HG02623 (cell line): Measurements from ENCODE around the gene CAMK2G.

ENCODE experiments used
- ATAC-seq: cut with Tn5 transposase; IDR thresholded peaks from one replicate; pipeline ENCODE4 v1.9.1; 2021; ENCODE audit warnings: moderate library complexity; ENCODE audit not compliant: unreplicated experiment

CAMK2G gene

GRCh38 chr10:73884017-73884416 lies 9.7 kb upstream of the CAMK2G start:
- ATAC-seq, result no peak

- ATAC-seq, result no peak
These were observed 7.0 kb upstream of the CAMK2G start for GRCh38 chr10:73881221-73881919.

- peak; percentile 71 for ATAC-seq
These were observed 5.2 kb upstream of the CAMK2G start for GRCh38 chr10:73879296-73880173.

- no peak for ATAC-seq
These were observed 4.0 kb upstream of the CAMK2G start for GRCh38 chr10:73878365-73878764.

GRCh38 chr10:73877533-73878160 lies 3.3 kb upstream of the CAMK2G start:
- no peak for ATAC-seq

GRCh38 chr10:73876971-73877370 lies 2.6 kb upstream of the CAMK2G start:
- ATAC-seq, result no peak

- no peak for ATAC-seq
These were observed 2.2 kb upstream of the CAMK2G start for GRCh38 chr10:73876566-73876965.

GRCh38 chr10:73876157-73876556 lies 1.8 kb upstream of the CAMK2G start:
- ATAC-seq, result no peak

- ATAC-seq, result no peak
These were observed 752 bp upstream of the CAMK2G start for GRCh38 chr10:73875139-73875475.

GRCh38 chr10:73873838-73874215 lies 528 bp downstream of the CAMK2G start:
- no peak for ATAC-seq

- no peak for ATAC-seq
These were observed 1.1 kb downstream of the CAMK2G start for GRCh38 chr10:73873142-73873837.

GRCh38 chr10:73872190-73872710 lies 2.1 kb downstream of the CAMK2G start:
- ATAC-seq, result no peak

- no peak for ATAC-seq
These were observed 2.8 kb downstream of the CAMK2G start for GRCh38 chr10:73871295-73872189.

- ATAC-seq, result no peak
These were observed 5.6 kb downstream of the CAMK2G start for GRCh38 chr10:73868655-73869195.

- ATAC-seq, result no peak
These were observed 6.3 kb downstream of the CAMK2G start for GRCh38 chr10:73867871-73868631.

GRCh38 chr10:73867126-73867807 lies 7.1 kb downstream of the CAMK2G start:
- no peak for ATAC-seq

- no peak for ATAC-seq
These were observed 7.7 kb downstream of the CAMK2G start for GRCh38 chr10:73866621-73867020.
